Lower lobe of right lung (tissue), 2 donors: ENCODE results near the gene RPS15A. TPM values are rescaled to one million over a fixed set of nuclear protein-coding genes. Genes with fewer than 3 reads are reported as not detected.

ENCODE experiments used
- ATAC-seq, 2 donors: fragments of 200-7000 bp; cut with Tn5 transposase; one replicate each; pipeline ENCODE4 v1.9.1; 2020 to 2022; ENCODE audit warnings: mild to moderate bottlenecking in 2 of 2, moderate library complexity in 2 of 2
- DNase-seq: peaks from one replicate; pipeline ENCODE4 v3.0.0-alpha.2; 2020
- H3K27ac ChIP-seq: fragments of 200-600 bp; one replicate; pipeline ENCODE4 v1.8.0; 2022
- H3K27me3 ChIP-seq: fragments of 200-600 bp; one replicate; pipeline ENCODE4 v1.8.0; 2022; ENCODE audit warnings: low read depth
- H3K36me3 ChIP-seq: fragments of 200-600 bp; one replicate; pipeline ENCODE4 v1.8.0; 2022; ENCODE audit warnings: mild to moderate bottlenecking
- H3K4me1 ChIP-seq: fragments of 200-600 bp; one replicate; pipeline ENCODE4 v1.8.0; 2022
- H3K4me3 ChIP-seq: fragments of 200-600 bp; one replicate; pipeline ENCODE4 v1.8.0; 2022; ENCODE audit warnings: mild to moderate bottlenecking
- H3K9me3 ChIP-seq: fragments of 200-600 bp; one replicate; pipeline ENCODE4 v1.8.0; 2022
- CTCF ChIP-seq: fragments of 200-600 bp; IDR thresholded peaks from one replicate; pipeline ENCODE4 v1.8.0; 2022; ENCODE audit warnings: antibody characterized with exemption, mild to moderate bottlenecking
- intact Hi-C: fragments of 100-400 bp; cut with DNase I; formaldehyde crosslinking; loops from one replicate; pipeline ENCODE4 v1.11.0; 2022
- long read RNA-seq: library from polyadenylated mRNA; unstranded; transcript quantifications from one replicate; pipeline ENCODE4 v2.0.0, GENCODE V29; 2021
- total RNA-seq: library from RNA; stranded (reverse); fragmentation: NEBNext Ultra II Directional; extraction: Animal tissue kit (Norgen Biotek cat#: 25700); gene quantifications from one replicate; pipeline ENCODE4 v1.2.1, GENCODE V29; 2021
- donor health status: DM: no; HTN: yes; CAD: no; lungs with severe emphysema.

The RPS15A gene
- total RNA-seq = 1,084 TPM
- long read RNA-seq, transcript RPS15A-201 (5 exons, 2,203 nt) = minor isoform, 21 of 396 reads
- long read RNA-seq, transcript RPS15A-203 (5 exons, 525 nt) = major isoform, 367 of 396 reads
- long read RNA-seq, partial matches to known transcripts = 4 of 396 reads
- long read RNA-seq, other reads (novel, unspliced or antisense) = 2 of 396 reads

- Histone ChIP-seq H3K4me3 (peak within 1 kb of the TSS; percentile 87), H3K27ac (peak within 1 kb of the TSS; percentile 89), H3K9me3 (no peaks in the 10 kb centered on the region), H3K27me3 (no peaks in the 10 kb centered on the region), H3K36me3 (peaks cover 74% of the 10 kb centered on the region), H3K4me1 (peaks cover 50% of the 10 kb centered on the region)
- ATAC-seq = peak; percentile 99
- peak; percentile 96 for DNase-seq
- intact Hi-C loops = no loop called here
- TF ChIP-seq CTCF = no peak
Measured at GRCh38 chr16:18789850-18790706, at the start of gene RPS15A. Gene RPS15A, minus strand, starts transcription at chr16:18790334. Its CDS starts 1,221 bp downstream, at chr16:18789113.

- intact Hi-C loops = no loop called here
- Histone ChIP-seq H3K36me3 (peaks cover 96% of the 10 kb centered on the region), H3K4me3 (no peak overlapping the region), H3K9me3 (no peaks in the 10 kb centered on the region), H3K27ac (no peak overlapping the region), H3K27me3 (no peaks in the 10 kb centered on the region), H3K4me1 (no peaks in the 10 kb centered on the region)
- DNase-seq (no peak), ATAC-seq (peak; percentile 85 to 88)
- no peak for TF ChIP-seq CTCF
Measured at GRCh38 chr16:18839555-18839954, 49.4 kb upstream of the RPS15A start.

GRCh38 chr16:18836702-18837101, 46.6 kb upstream of the RPS15A start:
- H3K9me3 ChIP-seq = no peaks in the 10 kb centered on the region
- DNase-seq = no peak
- peaks cover 100% of the 10 kb centered on the region for H3K36me3 ChIP-seq
- TF ChIP-seq CTCF = no peak
- H3K4me1 ChIP-seq = no peaks in the 10 kb centered on the region
- no peak for ATAC-seq
- H3K27me3 ChIP-seq = no peaks in the 10 kb centered on the region
- no peak overlapping the region for H3K27ac ChIP-seq
- intact Hi-C loops = no loop called here
- H3K4me3 ChIP-seq = no peak overlapping the region

- no peaks in the 10 kb centered on the region for H3K27me3 ChIP-seq
- intact Hi-C loops = no loop called here
- no peak overlapping the region for H3K4me3 ChIP-seq
- no peak overlapping the region for H3K27ac ChIP-seq
- no peaks in the 10 kb centered on the region for H3K9me3 ChIP-seq
- H3K4me1 ChIP-seq = no peaks in the 10 kb centered on the region
- ATAC-seq (no peak), DNase-seq (no peak)
- peaks cover 100% of the 10 kb centered on the region for H3K36me3 ChIP-seq
- no peak for TF ChIP-seq CTCF
Measured at GRCh38 chr16:18834864-18835263, 44.7 kb upstream of the RPS15A start.

- no peak for ATAC-seq
- no peak for DNase-seq
- Histone ChIP-seq H3K4me1 (no peaks in the 10 kb centered on the region), H3K4me3 (no peak overlapping the region), H3K27me3 (no peaks in the 10 kb centered on the region), H3K27ac (no peak overlapping the region), H3K9me3 (no peaks in the 10 kb centered on the region), H3K36me3 (peaks cover 100% of the 10 kb centered on the region)
- intact Hi-C loops = no loop called here
- no peak for TF ChIP-seq CTCF
Measured at GRCh38 chr16:18833707-18834505, 43.8 kb upstream of the RPS15A start.
